Fibroblast of peridontal ligament (primary cell): ENCODE data around the gene SMURF2.
"Not testable (repeated sequence)": the region's sequence is repeated elsewhere in the genome, so short reads cannot be mapped to it uniquely, and the experiment has no call there.

ENCODE experiments used
- DNase-seq: peaks from one replicate; pipeline ENCODE4 v3.0.0-alpha.2; 2010; ENCODE audit errors: extremely low read depth

Gene SMURF2

DNA sequence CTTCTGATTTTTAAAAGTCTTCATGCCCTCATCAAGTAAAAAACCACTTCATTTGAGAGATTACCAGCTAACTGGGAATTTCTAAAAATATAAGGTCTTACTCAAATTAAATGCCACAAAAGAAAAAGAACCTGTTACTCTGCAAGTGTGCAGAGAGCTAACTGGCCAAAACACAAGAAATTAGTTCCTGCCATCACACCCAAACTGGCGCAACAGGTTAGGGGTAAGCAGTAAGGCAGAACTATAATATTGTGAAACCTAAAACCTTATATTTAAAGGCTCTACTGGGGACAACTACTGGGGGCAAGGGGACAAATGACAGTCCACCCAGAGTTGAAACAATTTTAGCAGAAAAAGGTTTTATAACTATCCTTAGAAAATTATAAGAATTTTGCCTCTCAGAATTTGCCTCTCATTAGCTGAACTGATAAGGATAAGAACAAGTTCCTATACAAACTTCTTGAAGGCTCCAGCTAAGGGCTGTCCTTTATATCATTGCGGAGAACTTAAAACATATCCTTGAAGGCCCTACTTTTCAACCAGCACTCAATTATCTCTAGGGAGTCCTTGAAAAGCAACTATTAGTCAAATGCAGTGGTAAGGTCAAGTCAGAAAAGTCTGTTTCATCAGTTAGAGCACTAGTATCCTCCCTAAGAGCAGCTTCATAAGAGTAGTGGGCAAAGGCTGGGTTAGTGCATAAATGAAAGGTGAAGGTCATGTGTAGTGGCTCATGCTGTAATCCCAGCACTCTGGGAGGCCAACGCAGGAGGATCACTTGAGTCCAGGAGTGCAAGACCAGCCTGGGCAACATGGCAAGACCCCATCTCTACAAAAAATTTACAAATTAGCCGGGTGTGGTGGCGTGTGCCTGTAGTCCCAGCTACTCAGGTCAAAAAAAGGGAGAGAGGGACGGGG is 31.5 kb downstream of the SMURF2 start:
- DNase-seq, result no peak

DNA sequence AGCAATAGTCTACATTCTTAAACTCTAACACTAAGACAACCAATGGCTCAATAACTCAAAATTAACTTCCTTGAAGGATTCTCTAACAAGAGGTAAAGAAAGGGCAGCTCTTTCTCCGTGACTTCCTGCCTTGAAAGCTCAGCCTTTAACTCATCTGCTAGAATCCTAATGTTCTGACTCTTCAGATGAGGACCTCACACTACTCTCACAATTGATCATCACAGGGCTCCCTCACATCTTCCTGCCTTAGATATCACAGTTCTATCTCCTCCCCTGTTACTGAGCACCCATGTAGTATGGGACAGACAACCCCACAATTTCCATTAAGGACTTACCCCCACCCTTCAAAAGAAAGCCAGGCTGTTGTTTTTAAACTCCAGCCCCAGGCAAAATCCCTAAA is 33.5 kb downstream of the SMURF2 start:
- DNase-seq, result no peak

DNA sequence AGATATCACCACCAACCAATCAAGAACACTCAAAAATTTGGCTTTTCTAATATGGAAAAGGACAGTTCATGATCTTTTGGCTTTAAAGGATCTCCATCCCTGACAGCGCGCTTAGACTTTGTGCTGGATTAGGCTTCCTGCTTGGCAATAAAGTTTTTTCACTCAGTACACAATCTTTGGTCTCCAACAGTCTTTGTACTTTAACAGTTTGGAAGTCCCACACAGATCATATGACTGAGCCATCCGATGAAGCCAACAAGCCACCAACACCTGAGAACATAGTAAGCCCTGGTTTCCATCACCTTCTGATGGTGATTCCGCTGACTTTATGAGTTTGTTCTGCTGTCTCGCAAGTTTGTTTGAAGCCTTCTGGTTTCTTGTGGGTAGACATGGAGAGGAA is 34.3 kb downstream of the SMURF2 start:
- DNase-seq, result no peak

DNA sequence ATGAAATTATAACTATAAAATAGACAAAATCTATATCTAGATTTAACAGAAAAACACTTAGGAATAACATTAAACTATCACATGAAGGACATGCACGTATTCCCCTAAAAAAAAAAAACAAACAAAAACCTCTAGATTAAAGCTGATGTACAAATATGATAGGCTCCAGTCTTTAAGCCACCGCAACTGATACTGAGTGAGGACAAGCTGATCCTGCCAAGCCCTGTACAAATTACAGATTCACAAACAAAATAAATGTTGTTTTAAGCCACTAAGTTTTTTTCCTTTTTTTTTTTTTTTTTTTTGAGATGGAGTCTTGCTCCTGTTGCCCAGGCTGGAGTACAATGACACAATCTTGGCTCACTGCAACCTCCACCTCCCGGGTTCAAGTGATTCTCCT is 35.3 kb downstream of the SMURF2 start:
- DNase-seq, result no peak

DNA sequence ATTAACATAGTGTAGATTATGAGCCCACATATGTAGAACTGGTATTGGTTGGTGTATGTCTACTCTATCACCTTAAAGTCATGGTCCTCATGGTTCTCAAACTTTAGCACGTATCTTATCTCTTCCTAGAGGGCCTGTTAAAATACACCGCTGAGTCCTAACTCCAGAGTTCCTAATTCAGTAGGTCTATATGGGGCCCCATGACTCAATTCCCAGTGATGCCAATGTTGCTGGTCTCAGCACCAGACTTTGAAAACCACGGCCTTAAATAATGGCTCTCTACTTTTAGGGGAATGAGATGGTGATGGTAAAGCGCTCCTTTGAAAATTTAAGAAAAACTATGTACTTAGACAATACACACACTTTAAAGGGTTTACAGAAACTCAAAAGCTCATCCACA is 36.6 kb downstream of the SMURF2 start:
- DNase-seq, result no peak

DNA sequence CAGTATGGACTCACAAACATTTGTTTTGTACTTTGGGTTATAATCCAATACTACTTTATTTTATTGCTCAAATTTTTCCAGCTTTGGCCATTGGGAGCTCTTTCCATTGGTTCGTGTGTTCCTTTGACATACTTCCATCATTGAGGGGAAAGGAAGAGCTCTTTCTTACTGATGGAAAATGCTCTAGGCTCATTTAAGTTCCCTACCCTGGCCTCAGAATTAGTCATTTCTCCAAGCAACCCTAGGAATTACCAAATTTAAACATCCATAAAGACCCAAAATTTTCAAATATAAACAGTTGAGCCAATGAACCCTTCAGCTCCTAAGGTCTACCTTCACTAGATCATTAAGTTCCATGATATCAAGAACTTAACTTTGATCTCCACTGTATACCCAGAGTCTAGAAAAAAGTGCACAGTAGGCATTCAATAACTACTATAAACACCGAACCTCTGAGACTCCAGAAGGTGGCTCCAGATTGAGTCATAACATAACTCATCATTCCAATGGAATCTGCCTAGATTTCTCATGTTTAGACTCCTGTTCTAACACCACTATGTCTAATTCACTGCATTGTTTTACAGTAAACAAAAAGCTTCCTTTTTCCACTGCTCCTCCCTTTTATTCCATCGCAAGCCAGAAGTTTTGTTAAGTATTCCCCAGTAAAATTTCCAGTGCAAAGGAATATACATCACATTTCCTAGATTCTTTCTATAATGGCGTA is 39.0 kb downstream of the SMURF2 start:
- peak; percentile 82 for DNase-seq

DNA sequence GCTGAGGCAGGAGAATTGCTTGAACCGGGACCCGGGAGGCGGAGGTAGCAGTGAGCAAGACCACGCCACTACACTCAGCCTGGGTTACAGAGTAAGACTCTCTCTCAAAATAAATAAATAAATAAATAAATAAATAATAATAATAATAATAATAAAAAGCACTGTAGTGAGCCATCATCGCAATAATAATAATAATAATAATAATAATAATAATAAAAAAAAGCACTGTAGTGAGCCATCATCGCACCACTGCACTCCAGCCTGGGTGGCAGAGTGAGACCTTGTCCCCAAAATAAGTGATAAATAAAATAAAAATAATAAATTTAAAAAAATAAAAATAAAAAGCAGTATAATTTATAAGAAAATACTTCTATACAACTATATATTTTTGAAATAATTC is 40.3 kb downstream of the SMURF2 start:
- no peak for DNase-seq

DNA sequence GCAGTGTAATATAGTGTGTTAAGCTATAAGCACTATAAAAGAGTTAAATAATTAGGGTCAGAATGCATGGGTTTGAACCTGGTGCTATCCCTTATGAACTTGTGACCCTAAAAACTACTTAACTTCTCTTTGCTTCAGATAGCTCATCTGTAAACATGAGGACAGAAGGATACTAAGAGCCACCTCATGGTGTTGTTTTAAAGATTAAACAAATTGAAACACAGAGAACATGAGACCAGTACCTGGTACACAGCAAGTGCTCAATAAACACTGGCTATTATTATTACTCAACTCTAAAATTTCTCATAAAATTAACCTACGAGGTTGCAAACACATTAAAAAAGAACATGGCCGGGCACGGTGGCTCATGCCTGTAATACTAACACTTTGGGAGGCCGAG is 43.3 kb downstream of the SMURF2 start:
- DNase-seq, result no peak

DNA sequence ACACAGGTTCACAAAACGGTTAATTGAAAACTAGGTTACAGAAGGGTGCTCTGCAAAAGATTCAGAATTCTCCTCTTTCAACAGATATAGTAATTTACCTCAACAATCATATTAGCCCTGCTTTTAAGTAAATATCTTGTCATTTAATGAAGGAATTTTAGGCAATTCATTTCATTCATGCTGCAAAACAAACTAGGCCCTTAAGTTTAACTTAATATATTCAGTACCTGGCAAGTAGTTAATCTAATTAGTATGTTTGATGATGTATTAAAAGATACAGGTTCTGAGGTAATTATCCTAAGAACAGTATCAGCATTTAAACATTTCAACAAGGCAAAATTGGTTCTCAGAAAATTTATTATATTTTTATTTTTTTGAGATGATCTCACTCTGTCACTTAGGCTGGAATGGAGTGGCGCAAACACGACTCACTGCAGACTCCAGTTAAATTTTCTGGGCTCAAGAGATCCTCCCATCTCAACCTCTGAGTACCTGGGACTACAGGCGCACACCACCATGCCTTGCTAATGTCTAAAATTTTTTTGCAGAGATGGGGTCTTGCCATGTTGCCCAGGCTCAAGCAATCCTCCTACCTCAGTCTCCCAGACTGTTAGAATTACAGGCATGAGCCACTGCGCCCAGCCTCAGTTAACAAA is 44.9 kb downstream of the SMURF2 start:
- no peak for DNase-seq

DNA sequence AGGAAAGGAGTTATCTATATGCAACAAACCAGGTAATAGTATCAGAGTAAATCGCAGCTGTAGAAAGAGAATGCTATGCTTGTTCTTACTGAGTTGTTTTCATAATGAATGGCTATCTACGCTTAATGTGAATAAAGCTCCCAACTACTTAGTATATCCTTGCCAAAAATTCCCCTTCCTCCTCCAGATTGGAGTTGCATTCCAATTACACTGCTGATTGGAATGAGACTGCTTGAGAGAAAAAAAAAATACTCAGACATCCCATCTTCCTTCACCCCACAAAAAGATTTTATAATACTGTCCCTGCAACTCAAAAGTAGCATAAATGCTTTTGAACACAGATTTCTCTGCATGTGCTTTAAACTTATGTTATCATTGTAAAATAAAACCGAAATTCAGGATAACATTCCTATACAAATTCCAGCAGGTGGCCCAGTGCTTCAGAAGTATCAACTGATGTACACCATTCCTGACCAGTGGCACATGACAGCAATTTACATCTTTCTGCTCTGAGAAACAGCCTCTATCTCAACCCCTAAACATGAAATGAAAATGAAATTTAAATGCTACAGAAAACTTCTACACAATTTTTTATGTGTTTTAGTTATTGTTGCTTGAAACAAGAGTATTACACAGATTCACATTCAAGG is 47.0 kb downstream of the SMURF2 start:
- peak; percentile 77 for DNase-seq

DNA sequence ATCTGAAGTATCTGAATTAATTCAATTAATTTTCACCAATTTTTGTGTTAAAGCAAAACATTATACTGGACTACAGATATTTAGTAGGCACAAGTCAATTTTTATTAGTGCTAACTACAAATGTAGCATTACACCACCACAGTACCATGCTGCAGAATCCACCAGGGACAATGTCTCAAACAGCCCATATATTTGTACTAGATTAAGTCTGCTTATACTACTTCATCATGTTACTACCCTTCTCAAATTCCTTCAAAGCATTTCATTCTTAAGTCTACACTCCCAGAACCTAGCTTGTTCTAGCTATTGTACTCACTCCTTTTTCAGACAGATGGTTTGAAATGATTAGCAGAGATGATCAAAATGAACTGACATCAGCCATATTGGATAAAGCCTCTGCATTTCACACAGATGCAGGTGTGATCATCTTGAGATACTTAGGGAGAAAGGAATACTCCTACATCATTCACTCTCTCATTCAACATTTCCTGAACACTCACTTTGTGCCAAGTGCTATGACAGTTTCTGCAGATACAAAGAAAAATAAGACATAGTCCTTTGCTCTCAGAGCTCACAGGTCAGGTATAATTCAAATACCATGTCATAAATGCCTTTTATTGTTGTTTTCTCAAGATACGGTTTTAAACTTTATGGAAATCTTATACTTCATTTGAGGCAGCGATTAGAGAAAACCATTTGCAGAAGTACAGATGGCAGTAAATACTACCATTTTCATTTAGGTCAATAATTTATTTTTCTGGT is 47.7 kb downstream of the SMURF2 start:
- peak; percentile 62 for DNase-seq

DNA sequence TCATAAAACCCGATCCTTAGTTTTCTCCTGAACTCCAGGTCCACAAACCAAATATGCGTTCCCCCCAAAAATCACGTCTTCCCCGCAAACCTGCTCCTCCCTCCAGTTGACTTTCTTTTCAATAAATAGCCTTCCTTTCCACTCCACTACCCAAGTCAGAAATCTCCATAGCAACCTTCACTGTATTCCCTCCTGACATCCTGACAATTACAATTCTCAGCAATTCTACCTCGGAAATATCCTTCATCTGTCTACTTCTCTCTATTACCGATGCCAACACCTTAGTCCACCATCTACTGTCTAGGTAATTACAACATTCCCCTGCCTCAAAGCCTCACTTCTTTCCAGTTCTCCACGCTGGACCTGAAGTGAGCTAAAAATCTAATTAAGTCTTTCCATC is 50.7 kb downstream of the SMURF2 start:
- no peak for DNase-seq

DNA sequence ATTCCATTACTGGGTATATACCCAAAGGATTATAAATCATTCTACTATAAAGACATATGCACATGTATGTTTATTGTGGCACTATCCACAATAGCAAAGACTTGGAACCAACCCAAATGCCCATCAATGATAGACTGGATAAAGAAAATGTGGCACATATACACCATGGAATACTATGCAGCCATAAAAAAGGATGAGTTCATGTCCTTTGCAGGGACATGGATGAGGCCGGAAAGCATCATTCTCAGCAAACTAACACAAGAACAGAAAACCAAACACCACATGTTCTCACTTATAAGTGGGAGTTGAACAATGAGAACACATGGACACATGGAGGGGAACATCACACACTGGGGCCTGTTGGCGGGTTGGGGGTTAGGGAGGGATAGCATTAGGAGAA is 51.9 kb downstream of the SMURF2 start:
- not testable (repeated sequence) for DNase-seq

DNA sequence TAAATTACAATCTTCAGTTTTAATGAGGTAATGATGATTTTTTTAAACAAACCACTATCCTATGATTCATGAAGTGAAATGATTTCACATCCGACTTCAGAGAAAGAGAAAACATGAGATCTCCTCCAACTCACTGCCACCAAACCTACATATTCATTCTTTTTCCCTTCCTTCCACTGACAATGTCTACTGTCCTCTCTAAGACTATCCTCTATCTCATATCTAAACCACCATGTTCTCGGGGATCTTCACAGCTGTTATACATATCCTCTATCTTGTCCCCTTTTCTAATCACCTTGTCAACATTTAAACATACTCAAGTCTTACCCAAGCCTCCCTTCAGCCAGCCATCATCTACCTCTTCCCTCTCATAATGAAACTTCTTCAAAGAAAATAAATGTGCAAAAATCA is 53.5 kb downstream of the SMURF2 start:
- DNase-seq, result peak; percentile 61

DNA sequence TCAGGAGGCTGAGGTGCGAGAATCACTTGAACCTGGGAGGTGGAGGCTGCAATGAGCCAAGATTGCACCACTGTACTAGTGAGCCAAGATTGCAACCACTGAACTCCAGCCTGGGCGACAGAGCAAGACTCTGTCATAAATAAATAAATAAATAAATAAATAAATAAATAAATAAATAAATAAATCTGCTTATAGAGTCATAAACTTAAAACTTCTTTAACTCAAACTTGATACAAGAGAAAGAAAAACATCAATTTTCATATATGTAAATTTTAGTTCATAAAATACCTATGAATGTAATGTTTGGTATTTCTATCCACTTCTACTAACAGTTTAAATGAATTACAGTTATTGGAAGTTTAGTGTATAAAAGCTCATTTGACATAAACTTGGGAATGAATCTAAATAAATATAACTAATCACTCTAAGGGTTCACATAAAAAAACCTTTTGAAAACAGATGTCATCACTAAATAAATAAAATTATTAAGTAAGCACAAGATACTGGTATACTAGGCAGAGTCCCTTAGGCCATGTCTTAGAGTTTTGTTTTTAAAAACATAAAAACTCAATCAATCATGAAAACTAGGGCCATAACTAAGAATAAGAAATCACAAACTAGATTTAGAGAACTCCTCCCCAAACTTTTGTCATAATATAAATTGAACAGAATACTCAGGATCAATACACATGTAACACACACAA is 54.1 kb downstream of the SMURF2 start:
- DNase-seq, result no peak

DNA sequence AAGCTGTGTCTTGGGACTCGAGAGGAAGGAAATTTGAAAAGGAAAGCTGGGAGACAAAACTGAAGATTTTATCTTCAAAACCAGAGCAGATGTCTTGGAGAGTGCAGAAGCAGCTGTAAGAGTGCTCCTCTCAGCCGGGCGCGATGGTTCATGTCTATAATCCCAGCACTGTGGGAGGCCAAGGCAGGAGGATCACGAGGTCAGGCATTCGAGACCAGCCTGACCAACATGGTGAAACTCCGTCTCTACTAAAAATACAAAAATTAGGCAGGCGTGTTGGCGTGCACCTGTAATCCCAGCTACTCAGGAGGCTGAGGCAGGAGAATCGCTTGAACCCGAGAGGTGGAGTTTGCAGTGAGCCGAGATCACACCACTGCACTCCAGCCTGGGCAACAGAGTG is 57.6 kb downstream of the SMURF2 start:
- not testable (repeated sequence) for DNase-seq

DNA sequence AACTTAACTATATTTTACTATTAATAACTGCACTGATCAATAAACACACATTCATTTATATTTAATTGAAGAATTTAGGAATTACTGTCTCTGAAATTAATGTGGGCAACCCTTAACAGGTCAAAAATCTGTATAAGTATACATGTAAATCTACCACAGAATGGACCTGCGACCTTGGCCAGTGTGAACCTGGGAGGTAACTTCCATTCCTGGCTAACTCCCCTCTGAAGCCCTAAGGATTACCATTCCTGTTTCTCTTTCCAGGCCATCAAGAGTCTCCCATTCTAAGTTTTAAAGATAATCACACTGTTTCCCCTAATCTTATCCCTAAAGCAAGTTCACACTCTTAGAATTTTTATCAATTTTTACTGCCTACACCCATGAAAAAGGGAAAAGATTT is 58.1 kb downstream of the SMURF2 start:
- no peak for DNase-seq

DNA sequence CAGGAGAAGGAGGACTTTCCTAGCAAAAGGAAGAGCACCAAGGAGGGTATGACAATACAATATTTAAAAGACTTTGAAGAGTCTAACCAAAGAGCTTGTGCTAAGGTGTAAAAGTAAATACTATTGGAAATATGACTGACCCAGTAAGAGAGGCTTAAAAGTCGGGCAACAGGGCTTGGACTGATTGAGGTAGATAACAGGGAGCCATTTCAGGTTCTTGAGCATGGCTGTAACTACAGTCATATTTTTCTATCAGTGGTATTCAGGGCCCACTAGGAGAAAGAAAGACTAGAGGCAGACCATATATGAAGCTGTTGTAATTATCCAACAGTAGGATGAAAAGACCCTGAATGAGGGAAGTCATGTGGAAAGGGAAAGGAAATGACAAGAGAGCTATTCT is 62.3 kb downstream of the SMURF2 start:
- DNase-seq, result no peak

DNA sequence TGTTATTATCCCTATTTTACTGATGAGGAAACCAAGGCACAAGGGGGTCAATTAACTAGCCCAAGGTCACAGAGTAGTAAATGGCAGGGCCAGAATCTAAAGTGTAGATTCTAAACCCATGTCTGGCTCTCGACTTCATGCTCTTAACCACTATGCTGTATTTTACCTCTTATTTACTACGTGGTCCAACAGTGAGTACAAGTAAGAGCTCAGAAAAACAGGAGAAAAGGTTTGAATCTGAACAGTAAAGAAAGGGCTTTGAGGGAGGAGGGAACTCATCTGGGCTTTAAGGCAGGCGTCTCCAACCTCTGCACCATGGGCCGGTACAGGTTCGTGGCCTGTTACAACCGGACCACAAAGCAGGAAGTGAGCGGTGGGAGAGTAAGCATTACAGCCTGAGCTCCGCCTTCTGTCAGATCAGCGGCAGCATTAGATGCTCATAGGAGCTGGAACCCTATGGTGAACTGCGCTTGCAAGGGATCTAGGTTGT is 62.9 kb downstream of the SMURF2 start:
- DNase-seq, result no peak

DNA sequence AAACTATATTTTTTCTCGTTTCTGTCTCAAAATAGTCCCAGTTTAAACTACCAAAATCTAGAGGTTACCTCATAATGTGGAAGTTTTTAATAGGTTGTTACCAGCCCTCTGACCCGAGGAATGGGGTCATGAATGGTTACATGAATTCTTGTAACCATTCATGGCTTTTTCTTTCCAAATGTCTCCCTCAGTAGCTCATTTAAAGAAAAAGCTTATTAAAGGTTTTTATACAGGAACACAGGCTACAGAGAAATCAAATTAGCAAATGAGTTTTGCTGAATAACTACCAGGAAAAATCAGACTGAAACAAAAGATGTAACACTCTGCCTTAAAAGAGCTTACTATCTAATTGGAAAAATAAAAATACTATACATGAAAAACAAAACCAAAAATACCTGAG is 63.4 kb downstream of the SMURF2 start:
- no peak for DNase-seq

DNA sequence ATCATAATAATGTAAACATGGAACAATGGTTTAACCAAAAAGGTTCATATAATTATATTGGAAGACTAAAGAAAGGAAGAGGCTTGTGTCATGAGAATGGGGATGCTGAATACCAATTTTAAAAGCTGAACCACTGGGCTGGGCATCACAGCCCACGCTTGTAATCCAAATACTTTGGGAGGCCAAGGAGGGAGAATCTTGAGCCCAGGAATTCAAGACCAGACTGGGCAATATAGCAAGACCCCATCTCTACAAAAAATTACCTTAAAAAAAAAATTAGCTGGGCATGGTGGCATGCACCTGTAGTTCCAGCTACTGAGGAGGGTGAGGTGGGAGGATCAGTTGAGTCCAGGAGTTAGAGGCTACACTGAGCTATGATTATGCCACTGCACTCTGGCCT is 65.1 kb downstream of the SMURF2 start:
- DNase-seq, result no peak
